ENCODE measurements around the gene CAMK2N2.

GRCh38 chr3:184277366-184277765, 16.0 kb upstream of the CAMK2N2 start:
- TF ChIP-seq CTCF (IDR thresholded peaks at IDR 0.05) (no peak), POLR2A (IDR thresholded peaks at IDR 0.05) (no peak)

Measured in transverse colon (tissue), 3 donors.